HUES6 (cell line): ENCODE results near the gene SMYD3.
"Not testable (repeated sequence)": the region's sequence is repeated elsewhere in the genome, so short reads cannot be mapped to it uniquely, and the experiment has no call there.

Source experiments
- H3K27ac ChIP-seq: 2 replicates; pipeline ENCODE4 v1.7.0; 2013; ENCODE audit warnings: low read depth, mild to moderate bottlenecking, low read length, inconsistent platforms
- H3K27me3 ChIP-seq: 2 replicates; pipeline ENCODE4 v1.6.1; 2013; ENCODE audit warnings: low read length; ENCODE audit not compliant: control insufficient read depth, insufficient read depth
- H3K36me3 ChIP-seq: 2 replicates; pipeline ENCODE4 v1.6.1; 2013; ENCODE audit warnings: low read length; ENCODE audit not compliant: control insufficient read depth, insufficient read depth
- H3K4me1 ChIP-seq: 2 replicates; pipeline ENCODE4 v1.6.1; 2013; ENCODE audit warnings: low read length; ENCODE audit not compliant: control insufficient read depth, insufficient read depth
- H3K4me3 ChIP-seq: 2 replicates; pipeline ENCODE4 v1.5.1; 2013; ENCODE audit warnings: low read depth, low read length
- H3K9ac ChIP-seq: one replicate; pipeline ENCODE4 v1.6.1; 2013; ENCODE audit warnings: mild to moderate bottlenecking, low read length
- H3K9me3 ChIP-seq: 2 replicates; pipeline ENCODE4 v1.6.1; 2013; ENCODE audit warnings: low read depth, low read length; ENCODE audit not compliant: control insufficient read depth, insufficient read depth

SMYD3 gene

DNA sequence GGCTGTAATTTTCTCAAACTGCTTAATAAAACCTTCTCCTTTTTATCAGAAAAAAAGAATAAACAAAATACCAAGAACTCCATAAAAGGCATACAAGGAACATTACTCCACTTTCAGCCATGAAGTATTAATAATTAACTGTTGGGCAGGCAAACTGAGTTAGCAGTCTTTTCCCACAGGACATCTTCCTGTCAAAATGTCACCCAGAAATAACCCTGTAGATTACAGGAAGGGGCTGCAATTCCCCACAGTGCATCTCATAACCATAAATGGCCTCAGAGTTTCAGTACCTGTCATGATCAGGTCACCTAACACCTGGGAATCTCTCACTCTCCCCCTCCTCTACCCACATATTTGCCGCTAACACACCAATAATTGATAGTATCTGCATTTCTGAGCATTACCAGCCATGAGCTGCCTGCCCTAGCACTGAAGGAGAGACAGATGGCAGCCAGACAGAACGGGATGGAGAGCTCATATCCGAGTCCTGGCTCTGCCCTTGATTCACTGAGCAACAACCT, 475.0 kb downstream of the SMYD3 start:
- H3K27ac ChIP-seq: no peak overlapping the region
- H3K4me1 ChIP-seq: no peaks in the 10 kb centered on the region
- H3K9ac ChIP-seq: no peak overlapping the region
- no peaks in the 10 kb centered on the region; the same call in 1 of the 2 replicates for H3K9me3 ChIP-seq
- no peak overlapping the region for H3K4me3 ChIP-seq
- no peaks in the 10 kb centered on the region for H3K36me3 ChIP-seq
- no peaks in the 10 kb centered on the region for H3K27me3 ChIP-seq

DNA sequence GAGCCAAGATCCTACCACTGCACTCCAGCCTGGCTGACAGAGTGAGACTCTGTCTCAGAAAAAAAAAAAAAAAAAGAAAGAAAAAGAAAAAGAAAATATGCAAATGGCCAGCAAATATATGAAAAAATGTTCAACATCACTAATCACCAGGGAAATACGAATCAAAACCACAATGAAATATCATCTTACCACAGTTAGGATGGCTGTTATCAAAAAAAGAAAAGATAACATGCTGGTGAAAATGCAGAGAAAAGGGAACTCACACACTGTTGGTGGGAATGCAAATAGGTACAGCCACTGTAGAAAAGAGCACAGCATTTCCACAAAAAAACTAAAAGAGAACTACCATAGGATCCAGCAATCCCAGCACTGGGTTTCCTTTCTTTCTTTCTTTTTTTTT, 477.5 kb downstream of the SMYD3 start:
- no peak overlapping the region for H3K4me3 ChIP-seq

DNA sequence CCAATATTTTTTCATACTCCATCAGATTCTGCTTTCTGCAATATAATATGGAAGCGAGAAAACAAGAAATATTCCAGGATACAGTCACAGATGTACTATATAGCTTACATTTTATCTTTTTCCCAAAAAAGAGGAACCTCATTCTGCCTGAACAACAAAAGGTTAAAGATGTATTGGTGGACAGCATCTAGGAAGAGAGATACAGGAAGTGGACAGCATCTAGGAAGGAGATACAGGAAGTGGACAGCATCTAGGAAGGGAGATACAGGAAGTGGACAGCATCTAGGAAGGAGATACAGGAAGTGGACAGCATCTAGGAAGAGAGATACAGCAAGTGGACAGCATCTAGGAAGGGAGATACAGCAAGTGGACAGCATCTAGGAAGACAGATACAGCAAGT, 483.0 kb downstream of the SMYD3 start:
- H3K4me1 ChIP-seq, H3K9me3 ChIP-seq, H3K27ac ChIP-seq, H3K27me3 ChIP-seq, H3K4me3 ChIP-seq, H3K9ac ChIP-seq, H3K36me3 ChIP-seq: not testable (repeated sequence)

More for the DNA sequence above, 477.5 kb downstream of the SMYD3 start:
- H3K9me3 ChIP-seq: no peaks in the 10 kb centered on the region; the same call in 1 of the 2 replicates
- no peak overlapping the region for H3K27ac ChIP-seq
- no peaks in the 10 kb centered on the region for H3K27me3 ChIP-seq
- no peaks in the 10 kb centered on the region for H3K4me1 ChIP-seq
- H3K9ac ChIP-seq: no peak overlapping the region
- no peaks in the 10 kb centered on the region for H3K36me3 ChIP-seq

DNA sequence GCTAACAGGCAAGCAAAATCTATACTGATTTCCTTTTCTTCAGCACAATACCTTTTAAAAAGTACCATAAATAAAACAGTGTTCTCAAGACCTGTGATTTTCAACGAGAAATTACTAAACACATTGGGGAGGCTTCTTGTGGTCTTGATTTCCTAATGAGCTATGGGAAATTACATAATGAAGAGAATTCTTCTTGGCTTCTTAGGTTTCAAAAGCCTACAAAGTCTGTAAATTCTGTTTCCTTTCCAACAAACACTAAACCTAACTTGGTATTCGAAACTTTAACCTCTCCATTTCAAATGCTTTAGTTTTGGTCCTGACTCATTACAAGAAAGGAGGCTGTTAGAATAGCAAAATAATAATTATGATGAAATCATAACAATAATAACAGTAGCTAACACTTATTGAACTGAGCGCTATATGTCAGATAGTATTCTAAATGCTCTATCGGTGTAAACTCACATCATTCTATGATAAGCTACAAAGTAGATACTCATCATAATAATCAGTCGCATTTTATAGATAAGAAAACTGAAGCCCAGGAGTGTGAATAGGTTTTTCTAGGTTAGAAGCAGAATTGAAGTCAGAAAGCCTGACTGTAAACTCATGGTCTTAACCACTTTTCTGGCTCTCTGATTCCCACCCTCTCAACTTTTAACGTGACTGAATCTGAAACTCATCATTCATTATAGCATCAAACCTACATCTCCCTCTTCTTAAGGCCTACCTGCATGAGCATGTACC, 486.7 kb downstream of the SMYD3 start:
- H3K9me3 ChIP-seq: no peaks in the 10 kb centered on the region
- no peak overlapping the region for H3K4me3 ChIP-seq
- no peaks in the 10 kb centered on the region for H3K4me1 ChIP-seq
- H3K36me3 ChIP-seq: no peaks in the 10 kb centered on the region
- no peaks in the 10 kb centered on the region for H3K27me3 ChIP-seq
- no peak overlapping the region for H3K27ac ChIP-seq
- no peak overlapping the region for H3K9ac ChIP-seq

DNA sequence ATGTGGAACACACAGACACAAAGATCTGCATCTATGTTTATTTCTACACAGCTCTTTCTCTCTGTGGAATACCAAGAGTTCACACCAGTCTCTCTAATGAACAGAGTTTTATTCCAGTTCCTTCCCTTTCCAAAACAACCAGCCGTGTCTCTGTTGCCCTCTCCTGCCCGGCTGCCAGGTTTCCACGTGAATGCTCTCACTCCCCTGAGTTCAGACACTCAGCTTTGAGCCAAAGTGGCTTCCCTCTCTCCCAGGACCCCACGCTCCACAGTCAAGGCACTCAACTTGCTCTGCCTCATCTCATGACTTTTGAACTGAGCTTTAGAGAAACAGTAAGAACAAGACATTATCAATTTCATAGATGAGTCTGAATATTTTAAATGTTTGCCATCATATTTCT, 488.9 kb downstream of the SMYD3 start:
- Histone ChIP-seq H3K27ac (no peak overlapping the region), H3K4me1 (no peaks in the 10 kb centered on the region), H3K9ac (no peak overlapping the region), H3K27me3 (no peaks in the 10 kb centered on the region), H3K4me3 (no peak overlapping the region), H3K36me3 (no peaks in the 10 kb centered on the region), H3K9me3 (no peaks in the 10 kb centered on the region)

DNA sequence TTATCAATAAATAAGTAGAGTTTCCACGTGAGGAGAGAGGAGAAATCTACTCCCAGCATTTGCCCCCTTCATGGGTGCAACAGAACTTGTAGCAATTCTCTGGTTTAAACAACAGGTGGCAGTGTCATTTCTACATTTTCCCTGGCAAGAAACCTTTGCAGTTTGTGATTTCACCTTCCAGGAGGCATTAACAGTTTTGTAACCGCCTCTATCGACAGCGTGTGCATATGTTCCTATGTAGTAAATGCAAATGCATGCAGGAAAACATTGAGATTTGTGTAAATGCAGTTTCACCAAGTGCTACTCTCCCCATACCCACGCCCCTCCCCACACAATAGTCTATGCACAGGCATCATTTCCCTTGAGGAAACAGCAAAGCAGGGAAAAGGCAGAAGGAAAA, 494.7 kb downstream of the SMYD3 start:
- Histone ChIP-seq H3K27me3 (no peaks in the 10 kb centered on the region), H3K9me3 (no peaks in the 10 kb centered on the region), H3K36me3 (no peaks in the 10 kb centered on the region), H3K4me3 (no peak overlapping the region), H3K4me1 (peaks cover 9% of the 10 kb centered on the region), H3K27ac (no peak overlapping the region), H3K9ac (no peak overlapping the region)

DNA sequence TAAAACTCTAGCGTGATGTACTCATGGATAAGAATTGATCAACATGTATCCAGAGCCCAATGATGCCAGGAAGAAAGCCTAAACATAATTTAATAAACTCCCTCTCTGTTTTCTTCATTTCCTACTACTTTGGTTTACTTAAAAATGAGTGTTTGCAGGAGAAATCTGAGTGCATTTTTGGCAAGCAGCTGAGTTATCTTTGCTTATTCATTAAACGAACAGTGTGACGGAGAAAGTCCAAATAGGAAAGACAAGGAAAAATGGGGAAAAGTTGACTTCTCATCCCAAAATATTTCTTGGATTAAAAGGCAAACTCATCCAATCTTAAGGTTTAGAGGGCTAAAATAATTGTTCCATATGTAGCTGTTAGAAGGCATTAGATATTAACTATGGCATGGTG, 496.7 kb downstream of the SMYD3 start:
- Histone ChIP-seq H3K4me3 (no peak overlapping the region), H3K27ac (no peak overlapping the region), H3K36me3 (no peaks in the 10 kb centered on the region), H3K4me1 (peaks cover 9% of the 10 kb centered on the region), H3K27me3 (no peaks in the 10 kb centered on the region), H3K9ac (no peak overlapping the region), H3K9me3 (no peaks in the 10 kb centered on the region)

DNA sequence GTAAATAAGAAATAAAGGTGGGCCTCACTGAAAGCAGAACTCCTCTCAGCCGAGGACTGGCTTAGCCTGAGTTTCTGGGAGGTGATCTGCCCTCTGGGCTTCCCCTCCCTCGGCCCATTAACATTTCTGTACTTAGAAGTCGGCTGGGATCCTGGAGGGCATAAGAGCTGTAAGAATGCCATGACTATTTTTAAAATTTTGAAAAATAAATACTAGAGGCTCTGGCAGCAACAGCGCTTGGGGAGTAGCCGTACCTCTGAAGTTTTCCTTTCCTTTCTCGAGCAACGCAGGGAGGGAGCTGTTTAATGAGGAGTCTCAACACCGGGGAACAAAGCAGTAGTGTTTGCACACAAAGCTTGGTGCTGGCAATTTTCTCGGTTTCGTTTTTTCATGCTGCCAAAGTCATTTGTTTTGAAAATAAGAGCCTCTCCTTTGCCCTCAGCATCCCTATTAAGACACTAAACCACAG, 498.7 kb downstream of the SMYD3 start:
- Histone ChIP-seq H3K27ac (no peak overlapping the region), H3K4me1 (peaks cover 9% of the 10 kb centered on the region), H3K9ac (no peak overlapping the region), H3K27me3 (no peaks in the 10 kb centered on the region), H3K4me3 (no peak overlapping the region), H3K9me3 (no peaks in the 10 kb centered on the region), H3K36me3 (no peaks in the 10 kb centered on the region)

DNA sequence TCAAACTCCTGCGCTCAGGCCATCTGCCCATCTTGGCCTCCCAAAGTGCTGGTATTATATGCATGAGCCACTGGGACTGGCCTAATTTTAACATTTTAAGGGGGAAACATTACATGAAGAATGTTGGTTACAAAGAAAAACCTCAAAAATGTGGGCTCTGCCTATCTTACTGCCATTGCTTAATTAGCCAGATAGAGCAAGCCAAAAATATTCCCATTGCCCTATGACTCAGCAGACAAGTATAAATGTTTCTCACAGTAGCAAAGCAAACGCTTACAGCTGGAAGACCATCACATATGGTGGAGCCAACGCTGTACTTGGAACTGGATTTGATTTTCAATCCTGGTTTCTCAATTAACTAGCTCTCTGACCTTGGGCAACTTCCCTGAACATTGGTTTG, 502.0 kb downstream of the SMYD3 start:
- Histone ChIP-seq H3K27ac (no peak overlapping the region), H3K9ac (no peak overlapping the region), H3K27me3 (no peaks in the 10 kb centered on the region)

DNA sequence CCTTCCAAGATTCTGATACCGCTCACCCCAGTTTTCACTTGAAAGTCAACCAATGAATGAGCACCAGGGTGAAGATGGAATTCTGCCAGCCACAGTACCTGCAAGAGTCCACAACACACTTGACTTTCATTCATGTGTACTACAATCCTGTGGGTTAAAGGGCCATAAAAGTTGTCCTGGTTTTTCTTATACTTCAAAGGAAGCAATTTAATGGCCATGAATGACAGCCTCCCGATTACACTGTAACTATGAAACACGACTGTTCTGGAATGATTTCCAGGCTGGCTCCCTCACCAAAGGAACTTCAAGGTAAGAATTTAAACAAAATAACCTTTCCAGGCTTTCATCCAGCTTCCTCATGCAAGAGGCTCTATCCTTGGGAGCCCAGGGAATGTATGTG, 502.8 kb downstream of the SMYD3 start:
- H3K27ac ChIP-seq: no peak overlapping the region
- H3K4me1 ChIP-seq: peaks cover 12% of the 10 kb centered on the region
- no peaks in the 10 kb centered on the region for H3K36me3 ChIP-seq
- H3K9ac ChIP-seq: no peak overlapping the region
- H3K9me3 ChIP-seq: no peaks in the 10 kb centered on the region
- H3K4me3 ChIP-seq: no peak overlapping the region
- H3K27me3 ChIP-seq: no peaks in the 10 kb centered on the region

More for the DNA sequence above, 502.0 kb downstream of the SMYD3 start:
- Histone ChIP-seq H3K9me3 (no peaks in the 10 kb centered on the region), H3K4me3 (no peak overlapping the region), H3K36me3 (no peaks in the 10 kb centered on the region), H3K4me1 (peaks cover 12% of the 10 kb centered on the region)

DNA sequence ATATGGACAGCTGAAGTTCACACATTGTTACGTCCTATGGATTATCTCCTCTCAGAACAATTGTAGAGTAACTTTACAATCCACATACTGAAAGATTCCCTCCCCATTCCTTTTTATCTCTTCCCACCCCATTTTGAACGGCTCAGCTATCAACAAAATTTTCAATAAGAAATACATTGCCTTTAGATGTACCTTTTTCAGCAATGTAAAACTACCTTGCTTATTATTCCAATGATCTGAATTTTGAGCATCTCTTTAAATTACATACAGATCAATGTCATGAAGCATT, 503.7 kb downstream of the SMYD3 start:
- H3K36me3 ChIP-seq: no peaks in the 10 kb centered on the region
- no peaks in the 10 kb centered on the region for H3K9me3 ChIP-seq
- no peak overlapping the region for H3K27ac ChIP-seq
- H3K4me1 ChIP-seq: peaks cover 9% of the 10 kb centered on the region
- no peaks in the 10 kb centered on the region for H3K27me3 ChIP-seq
- H3K9ac ChIP-seq: no peak overlapping the region
- no peak overlapping the region for H3K4me3 ChIP-seq
